ENCODE data around the gene CNTLN.
"Not testable (repeated sequence)": the region's sequence is repeated elsewhere in the genome, so short reads cannot be mapped to it uniquely, and the experiment has no call there.

- not testable (repeated sequence) for TF ChIP-seq CTCF (IDR thresholded peaks at IDR 0.05; ENCODE audit: low read length); EZH2 (IDR thresholded peaks at IDR 0.05; ENCODE audit: borderline replicate concordance, low read length)
Observed at GRCh38 chr9:17354006-17354405, 219.2 kb downstream of the CNTLN start.

All from OCI-LY1 (cell line).